GM18873 (cell line): Measurements from ENCODE around the gene CBLN3.
"Not testable (repeated sequence)": the region's sequence is repeated elsewhere in the genome, so short reads cannot be mapped to it uniquely, and the experiment has no call there.

Experiments used
- ATAC-seq: cut with Tn5 transposase; IDR thresholded peaks from one replicate; pipeline ENCODE4 v1.9.1; 2021; ENCODE audit warnings: mild to moderate bottlenecking, moderate library complexity, moderate number of reproducible peaks; ENCODE audit not compliant: unreplicated experiment, low FRiP score

CBLN3 gene

DNA sequence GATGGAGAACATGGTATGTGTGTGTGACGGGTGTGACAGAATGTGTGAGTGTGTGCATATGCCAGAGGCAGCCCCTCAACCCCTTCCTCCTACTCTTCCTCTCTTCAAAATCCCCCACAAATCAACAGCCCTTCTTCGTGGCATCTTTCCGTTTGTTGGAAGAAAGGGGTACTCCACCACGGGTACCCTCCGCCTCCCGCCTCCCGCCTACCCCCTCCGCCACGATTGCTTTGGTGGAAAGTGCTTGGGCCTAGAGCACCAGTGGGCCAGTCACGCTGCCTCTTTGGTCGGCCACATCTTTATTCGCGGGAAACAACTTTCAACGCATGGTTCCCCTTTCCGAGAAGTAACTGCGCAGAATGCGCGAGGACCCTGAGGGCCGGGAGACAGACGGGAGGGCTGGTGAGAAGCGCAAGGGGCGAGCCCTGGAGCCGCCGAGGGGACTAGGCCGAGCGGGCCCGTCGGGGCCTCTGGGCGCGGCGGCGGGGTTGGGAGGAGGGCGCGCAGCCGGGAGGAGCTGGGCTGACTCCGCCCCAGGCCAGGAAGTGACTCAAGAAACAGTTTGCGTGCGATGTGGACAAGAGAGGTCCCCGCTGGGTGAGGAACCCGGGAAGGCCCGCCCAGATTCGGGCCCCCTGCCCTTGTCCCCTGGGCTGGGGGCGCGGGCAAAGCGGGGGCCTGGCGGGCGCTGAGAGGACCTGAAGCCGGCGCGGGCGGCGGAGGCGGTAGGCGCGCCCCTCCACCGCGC lies at the start of gene CBLN3, which contains the start of gene KHNYN:
CBLN3 (minus strand) TSS at position 274 of the 748 bp plus-strand sequence. CDS start 614 bp downstream, outside the sequence.
KHNYN (plus strand) TSS at position 560 of the 748 bp plus-strand sequence. CDS start 777 bp downstream, outside the sequence.
- peak; percentile 83 for ATAC-seq

DNA sequence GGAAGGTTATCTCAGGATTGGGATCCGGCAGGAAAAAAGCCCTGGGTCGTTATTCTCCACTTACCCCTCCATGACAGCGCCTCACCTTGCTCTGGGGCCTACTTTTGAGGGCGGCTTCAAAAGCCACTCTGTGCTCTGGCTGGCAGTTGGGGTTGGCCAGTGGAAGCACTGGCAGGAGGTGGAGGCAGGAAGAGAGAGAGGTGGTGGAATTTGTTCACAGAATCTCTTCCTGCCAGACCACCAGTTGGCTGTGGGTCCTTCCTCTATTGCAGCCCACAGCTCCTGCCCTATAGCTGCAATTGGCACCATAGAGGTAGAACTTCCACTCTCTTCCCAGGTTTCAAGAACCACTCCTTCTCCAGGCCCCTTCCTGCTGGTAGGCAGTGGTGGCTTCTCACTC lies 45.8 kb upstream of the CBLN3 start:
- ATAC-seq: no peak

DNA sequence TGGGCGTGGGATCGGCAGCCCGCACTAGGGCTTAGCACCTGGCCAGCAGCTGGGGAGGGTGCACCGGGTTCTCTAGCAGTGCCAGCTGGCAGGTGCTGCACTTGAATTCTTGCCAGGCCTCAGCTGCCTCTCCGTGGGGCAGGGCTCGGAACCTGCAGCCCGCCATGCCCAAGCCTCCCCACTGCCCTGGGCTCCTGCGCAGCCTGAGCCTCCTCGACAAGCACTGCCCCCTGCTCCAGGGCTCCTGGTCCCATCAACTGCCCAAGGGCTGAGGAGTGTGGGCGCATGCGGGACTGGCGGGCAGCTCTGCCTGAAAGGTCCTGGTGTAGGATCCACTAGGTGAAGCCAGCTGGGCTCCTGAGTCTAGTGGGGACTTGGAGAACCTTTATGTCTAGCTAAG lies 43.7 kb upstream of the CBLN3 start:
- ATAC-seq: no peak

DNA sequence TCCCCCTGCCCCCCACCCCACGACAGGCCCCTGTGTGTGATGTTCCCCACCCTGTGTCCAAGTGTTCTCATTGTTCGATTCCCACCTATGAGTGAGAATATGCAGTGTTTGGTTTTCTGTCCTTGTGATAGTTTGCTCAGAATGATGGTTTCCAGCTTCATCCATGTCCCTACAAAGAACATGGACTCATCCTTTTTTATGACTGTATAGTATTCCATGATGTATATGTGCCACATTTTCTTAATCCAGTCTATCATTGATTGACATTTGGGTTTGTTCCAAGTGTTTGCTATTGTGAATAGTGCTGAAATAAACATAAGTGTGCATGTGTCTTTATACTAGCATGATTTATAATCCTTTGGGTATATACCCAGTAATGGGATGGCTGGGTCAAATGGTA lies 41.0 kb upstream of the CBLN3 start:
- not testable (repeated sequence) for ATAC-seq

DNA sequence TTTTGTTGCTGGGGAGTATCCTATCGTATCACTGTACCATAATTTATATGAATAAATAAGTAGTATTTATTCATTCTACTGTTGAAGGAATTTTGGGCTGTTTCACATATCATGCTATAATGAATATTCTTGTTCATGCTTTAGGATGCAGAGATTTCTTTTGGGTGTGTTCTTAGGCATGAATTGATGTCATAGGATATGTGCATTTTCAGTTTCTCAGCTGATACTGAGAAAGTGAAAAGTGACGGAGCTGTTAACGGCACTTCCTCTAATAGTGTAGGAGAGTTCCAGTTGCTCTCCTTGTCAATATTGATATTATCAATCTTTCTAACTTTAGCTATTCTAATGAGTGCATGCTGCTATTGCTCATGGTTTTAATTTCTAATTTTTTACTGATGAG lies 36.3 kb upstream of the CBLN3 start:
- ATAC-seq: no peak

DNA sequence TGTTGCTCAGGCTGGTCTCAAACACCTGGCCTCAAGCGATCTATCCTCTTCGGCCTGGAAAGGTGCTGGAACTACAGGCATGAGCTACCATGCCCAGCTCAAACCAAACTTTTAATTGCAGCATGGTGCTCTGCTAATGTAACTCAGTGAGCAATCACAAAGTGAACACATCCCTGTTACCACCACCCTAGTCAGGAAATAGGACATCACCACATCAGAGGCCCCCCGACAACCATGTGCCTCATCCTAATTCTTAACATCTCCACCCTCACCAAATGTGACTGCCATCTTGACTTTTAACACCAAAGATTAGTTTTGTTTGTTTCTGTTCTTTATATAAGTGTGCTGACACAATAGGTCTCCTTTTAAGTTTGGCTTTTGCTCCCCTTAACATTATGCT lies 35.9 kb upstream of the CBLN3 start:
- no peak for ATAC-seq

DNA sequence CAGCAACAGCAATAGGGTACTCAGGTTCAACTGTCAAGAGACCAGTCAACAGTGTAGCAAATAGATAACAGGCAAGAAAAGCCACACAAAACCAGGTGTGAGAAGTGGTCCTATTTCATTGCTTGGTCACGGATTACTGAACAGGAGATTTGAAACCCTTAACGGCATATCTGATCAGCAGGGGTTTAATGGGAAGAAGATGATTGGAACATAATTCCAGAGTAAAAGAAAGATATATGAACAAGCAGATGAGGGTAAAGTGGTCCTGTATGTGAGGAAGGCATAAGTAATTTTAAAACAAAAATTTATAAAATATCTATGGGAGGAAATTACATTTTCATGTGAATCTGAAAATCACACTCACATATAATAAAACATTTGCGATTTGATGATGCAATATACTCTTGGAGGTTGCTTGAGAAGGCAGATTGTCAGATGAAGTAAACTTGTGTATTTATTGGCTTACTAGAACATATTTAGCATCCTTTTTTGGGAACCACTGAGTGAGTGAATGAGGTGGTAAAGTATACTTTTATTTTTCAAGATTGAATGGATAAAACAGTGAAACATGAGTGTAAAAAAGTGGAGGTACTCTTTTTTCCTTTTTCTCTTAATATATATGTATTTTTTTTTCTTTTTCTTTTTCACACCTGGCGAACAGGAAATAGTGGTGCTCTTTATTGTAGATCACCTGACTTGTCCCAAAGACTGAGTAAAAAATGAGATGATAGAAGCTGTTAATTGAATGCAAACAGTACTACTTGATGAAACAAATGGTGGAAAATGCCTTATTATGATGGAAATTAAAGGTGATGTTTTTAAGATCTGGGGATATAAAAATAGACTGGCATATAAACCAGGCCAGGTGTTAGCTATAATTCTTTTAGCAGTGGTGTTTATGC lies 34.7 kb upstream of the CBLN3 start:
- no peak for ATAC-seq

DNA sequence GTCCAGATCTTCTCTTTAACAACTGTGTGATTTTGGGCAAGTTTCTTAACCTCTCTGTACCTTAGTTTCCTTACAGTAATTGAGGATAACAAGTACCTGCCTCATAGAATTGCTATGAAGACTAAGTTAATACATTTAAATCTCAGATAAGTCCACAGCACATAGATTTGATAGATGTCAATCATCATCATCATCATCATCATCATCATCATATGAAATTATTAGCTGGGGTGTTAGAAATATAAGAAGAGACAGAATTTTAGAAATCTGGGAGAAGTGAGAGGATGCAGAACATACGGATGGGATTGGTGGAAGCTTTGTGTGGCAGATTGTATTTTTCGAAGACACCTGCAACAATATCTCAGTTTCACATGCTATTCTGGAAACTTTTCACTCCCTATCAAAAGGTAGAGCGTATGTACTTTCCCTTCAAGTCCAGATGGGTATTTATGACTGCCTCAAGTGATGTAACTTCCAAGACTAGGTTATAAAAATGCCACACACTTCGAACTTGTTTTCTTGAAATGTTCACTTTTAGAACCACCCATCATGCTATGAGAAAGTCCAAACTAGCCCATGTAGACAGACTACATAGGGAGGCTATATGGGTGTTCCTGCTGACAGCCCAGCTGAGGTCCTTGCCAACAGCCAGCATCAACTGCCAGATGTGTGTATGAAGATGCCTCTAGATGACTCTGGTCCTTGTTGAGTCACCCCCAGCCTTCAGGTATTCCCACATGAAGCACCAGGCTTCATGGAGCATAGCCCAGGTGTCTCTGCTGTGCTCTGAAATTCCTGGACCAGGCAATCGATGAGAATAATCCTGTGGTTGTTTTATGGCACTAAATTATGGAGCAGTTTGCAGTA lies 33.8 kb upstream of the CBLN3 start:
- ATAC-seq: no peak

DNA sequence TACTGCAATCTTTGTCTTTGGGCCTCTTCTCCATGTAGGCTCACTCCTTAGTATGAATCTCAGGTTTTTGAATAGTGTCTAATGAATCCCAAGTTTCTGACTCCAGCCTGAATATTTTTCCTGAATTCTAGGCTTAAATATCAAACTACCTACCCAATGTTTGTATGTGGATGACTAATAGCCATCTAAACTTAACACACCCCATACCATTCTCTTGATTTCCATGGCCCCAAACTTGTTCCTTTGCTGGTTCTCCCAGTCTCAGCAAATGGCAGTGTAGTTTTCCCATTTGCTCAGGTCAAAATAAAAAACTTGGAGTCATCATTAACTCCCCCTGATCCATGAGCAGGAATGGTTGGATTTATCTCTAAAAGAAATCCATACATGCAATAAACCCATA lies 31.9 kb upstream of the CBLN3 start:
- no peak for ATAC-seq

DNA sequence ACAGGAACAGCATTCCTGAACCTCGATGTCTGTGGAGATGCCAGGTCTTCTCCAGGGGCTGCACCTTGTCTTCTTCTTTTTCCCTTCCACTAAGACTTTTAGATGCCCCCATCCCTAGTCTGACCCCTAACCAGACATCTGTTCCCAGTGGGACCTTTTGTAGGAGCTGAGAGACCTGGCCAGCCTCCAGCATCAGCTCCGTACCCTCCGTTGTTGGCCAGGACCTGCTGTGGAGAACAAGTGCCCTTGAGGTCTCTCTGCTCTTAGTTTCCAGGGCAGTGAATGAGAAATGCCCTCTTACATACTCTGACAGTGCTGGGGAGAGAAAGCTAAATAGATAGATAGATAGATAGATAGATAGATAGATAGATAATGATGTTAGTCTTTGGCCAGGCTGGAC lies 29.9 kb upstream of the CBLN3 start:
- ATAC-seq: no peak

DNA sequence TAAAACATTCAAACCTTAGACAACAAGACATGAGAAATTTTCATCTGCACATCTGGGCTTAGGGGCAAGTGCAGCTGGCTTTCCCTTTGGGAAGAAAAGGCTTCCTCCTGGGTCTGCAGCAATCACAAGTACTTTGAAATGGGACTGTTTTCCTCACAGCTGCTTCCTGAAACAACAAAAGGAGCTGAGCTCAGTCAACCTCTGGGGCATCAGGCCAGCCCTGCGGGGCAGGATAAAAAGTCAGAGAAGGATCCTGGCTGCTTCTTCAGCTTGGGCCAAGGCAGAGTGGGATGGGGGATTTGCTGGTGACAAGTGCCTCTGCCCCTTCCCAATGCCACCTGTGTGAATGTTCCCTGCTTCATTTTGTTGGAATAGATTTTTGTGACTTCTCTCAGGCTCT lies 29.3 kb upstream of the CBLN3 start:
- ATAC-seq: no peak

DNA sequence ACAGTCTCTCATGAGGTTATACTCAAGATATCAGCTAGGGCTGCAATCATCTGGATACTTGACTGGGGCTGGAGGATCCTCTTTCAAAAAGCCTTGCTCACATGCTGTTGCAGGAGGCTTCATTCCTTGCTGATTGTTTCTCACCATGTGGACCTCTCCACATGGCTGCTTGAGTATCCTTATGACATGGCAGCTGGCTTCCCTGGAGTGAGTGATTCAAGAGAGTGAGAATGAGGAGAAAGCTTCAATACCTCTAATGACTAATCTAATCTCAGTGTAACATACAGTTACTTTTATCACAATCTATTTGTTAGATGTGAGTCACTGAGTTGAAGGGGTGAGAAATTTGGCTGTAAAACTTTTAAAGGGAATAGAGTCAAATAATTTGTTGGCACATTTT lies 27.5 kb upstream of the CBLN3 start:
- no peak for ATAC-seq

DNA sequence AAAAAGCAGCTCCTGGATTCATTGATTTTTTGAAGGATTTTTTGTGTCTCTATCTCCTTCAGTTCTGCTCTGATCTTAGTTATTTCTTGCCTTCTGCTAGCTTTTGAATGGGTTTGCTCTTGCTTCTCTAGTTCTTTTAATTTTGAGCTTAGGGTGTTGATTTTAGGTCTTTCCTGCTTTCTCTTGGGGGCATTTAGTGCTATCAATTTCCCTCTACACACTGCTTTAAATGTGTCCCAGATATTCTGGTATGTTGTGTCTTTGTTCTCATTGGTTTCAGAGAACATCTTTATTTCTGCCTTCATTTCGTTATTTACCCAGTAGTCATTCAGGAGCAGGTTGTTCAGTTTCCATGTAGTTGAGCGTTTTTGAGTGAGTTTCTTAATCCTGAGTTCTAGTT lies 21.4 kb upstream of the CBLN3 start:
- not testable (repeated sequence) for ATAC-seq

DNA sequence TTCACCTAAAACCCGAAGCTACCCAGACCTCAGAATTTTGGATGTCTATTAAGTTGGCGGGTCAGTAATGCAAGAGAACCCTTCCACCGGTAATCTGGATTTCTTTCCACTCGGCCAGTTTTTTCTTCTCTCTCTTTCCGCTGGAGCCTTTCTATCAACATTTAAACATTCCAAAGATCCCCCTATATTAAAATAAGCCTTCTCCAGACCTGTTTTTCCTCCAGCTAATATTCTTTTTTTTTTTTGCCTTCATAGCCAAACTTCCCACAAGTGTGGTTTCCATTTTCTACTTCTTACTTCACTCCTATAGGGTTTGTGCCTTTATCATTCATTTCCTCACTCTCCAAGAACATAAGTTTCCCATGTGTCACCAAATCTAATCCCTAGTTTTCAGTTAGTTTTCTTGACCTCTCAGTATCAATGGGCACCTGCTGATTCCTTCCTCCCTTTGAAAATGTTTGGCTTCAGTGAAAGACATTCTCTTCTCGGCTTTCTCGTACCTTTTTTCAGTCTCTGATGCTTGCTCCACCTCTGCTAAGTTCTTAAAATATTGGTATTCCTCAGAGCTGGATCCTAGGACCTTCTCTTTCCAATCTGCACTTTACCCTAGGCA lies 13.7 kb upstream of the CBLN3 start:
- no peak for ATAC-seq

DNA sequence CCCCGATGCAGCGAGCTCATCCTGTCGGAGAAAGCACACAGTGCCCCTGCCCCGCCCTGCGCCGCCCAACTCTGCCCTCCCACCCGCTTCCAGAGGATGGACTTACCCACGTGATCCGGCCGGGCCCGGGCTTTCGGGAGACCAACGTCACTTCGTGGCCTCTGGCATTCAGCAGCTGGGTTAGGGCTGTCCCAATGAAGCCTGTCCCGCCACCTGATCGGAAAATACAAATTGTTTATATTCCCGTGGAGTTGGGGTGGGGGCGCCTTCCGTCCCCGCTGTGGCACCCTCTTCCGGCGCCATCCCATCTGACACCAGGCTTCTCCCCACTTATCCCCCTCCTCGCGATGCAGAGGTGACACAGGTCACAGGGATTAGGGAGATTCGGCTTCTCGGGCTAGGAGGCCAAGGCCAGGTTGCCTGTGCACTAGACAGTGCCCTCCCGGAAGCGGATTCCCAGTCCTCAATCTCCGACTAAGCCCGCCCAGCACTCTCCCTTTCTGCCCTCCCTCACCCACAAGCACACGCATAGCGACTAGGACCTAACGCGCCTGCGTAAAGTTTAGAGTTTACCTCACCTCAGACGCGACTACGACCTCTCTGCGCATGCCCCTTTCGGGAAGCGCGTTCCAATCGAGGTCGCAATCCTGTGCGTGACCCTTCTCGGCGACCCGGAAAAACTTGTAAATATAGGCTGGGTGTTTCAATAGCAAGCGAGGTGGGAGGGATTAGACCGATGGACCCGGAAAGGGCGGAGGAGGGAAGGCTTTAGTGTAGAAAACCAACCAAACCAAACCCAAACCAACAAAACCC lies 13.0 kb upstream of the CBLN3 start, which contains the start of gene SDR39U1:
SDR39U1 (minus strand) TSS at position 537 of the 813 bp plus-strand sequence; CDS start at position 530, 7 bp downstream.
- ATAC-seq: peak; percentile 94

DNA sequence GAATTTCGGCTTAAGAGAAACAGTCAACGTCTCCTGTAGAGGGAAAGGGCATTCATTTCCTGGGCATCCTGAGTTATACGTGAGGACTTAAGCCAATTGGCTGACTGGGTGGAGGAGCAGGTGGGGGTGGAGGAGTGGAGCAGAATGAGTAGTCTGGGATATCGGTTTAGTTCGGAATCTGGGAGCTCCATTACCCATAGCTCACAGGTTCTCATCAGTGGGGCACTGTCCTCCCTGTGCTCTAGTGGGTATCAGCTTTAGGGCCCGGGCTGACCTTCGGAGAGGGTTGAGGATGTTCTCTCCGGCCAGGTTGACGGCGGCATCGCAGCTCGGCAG lies 12.4 kb upstream of the CBLN3 start:
- no peak for ATAC-seq

DNA sequence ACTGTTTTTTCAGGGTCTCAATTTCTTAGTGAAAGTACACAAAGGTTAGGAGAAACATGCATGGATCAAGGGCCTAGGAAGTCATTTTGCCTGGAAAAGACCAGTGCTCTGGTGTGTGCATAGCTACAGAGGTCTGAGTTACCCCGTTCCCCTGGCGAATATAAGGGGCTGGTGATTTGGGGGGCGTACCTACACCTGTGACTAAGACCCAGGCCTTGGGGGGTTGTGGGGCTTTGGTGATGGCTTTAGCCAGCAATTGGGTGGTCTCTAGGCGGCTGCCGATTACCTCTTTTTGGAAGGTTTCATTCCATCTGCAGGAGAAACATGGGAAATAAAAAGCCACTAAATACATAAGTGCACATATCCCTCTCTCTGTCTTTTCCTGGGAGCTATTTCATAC lies 12.0 kb upstream of the CBLN3 start:
- ATAC-seq: no peak

DNA sequence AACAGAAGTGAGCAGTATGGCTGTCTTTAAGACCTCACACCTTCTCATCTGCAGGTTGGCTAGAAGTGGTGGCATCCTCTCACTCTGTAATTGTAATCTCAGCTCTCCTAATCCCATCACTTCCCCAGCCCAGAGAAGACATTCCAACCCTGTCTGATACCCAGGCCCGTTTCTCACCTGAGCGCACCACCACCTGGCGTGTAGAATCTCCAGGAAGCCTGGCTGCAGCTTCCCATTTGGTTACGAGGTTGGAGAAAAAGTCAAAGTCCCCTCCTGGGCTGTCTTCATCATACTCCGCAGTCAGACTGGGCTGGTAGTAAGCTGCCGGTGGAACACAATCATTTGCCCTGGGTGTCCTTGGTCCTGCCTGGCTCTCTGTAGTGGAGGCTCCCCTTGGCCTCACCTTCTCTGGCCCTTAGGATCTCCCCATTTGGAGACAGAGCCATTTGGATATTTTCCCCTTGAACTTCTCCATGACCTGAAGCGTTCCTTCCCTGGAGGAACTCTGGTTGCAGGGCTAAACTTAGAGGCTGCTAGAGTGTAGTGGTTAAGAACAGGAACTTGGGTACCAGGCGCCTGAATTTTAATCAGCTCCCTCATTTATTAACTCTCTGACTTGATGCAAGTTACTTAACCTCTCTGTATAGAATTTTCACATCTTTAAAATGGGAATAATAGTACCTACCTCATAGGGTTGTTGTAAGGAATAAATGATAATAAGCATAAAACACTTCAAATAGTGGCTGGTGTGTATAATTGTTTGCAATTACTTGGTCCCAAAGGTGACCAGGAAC lies 11.3 kb upstream of the CBLN3 start:
- ATAC-seq: no peak
